ENCODE measurements around the gene VGLL4.

The VGLL4 gene

DNA sequence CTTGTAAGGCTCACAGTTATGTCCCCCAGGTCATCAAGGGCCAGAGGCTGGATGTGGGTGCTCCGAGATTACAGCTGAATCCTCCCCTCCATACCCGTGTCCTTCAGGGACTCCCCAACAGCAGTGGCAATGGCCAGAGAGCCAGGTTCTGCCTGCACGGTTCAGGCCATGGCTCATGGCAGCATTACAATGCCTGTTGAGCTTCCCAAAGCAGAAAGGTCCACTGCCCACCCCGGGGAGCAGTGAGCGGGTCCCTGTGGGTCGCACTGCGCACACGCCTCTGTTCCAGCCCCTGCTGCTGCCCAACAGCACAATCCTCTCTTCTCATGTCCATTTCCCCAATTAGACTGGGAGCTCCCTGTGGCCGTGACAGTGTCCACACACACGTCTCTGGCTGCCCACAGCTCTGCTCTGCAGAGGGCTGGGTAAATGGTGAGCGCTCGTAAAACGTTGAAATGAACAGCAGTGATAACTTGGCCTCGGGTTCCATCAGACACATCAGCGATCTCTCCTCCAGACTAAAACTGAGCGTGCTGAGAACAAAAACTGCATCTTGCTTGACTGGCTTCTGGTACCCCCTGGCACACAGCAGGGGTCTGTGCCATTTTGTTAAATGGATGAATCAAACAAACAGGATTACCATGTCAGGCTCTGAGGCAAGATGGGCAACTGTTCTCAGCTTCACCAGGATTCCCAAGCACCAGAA is 80.4 kb downstream of the VGLL4 start:
- DNase-seq: no peak

DNA sequence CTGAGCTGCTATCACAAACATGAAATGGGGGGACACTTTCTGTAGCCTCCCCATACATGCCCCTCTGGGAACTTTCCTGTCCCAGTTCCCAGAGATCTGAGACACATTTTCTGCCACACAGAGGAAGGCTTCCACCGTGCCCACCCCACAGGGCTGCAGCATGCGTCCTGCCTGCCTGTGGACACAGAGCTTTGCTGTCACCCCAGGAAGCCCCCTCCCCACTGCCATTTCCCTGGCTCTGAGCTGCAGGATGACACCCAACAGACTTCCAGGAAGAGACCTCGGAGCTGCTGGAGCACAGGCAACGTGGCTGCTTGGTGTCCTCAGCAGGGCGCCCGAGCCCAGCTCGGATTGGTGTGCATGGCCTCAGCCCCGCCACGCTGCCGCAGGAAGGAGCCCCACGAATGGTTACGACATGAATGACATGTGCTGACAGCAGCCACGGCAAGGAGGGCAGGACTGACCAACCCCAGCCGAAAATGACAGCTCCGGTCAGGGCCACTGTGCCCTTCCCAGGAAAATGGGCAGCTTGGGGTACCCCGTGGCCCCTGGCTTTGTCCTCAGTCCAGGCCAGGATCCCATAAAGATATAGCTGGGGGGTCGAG is 81.3 kb downstream of the VGLL4 start:
- no peak for DNase-seq

DNA sequence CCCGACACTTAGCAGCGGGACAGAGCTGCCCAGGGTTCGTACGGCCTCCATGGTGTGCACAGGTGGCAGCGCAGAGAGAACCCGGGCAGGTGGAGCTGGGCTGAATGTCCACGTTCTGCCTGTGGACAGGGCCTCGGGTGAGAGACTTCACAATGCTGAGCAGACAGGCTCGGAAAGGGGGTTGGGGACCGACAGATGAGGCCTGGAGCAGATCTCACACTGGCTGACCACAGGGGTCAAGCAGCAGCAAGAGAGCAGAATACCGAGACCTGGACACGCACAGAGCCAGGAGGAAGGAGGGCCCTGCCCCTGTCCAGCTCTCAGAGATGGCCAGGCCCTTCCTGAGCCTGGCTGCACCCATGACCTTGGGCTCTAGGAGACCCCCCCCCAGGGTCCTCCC is 83.0 kb downstream of the VGLL4 start:
- no peak for DNase-seq

DNA sequence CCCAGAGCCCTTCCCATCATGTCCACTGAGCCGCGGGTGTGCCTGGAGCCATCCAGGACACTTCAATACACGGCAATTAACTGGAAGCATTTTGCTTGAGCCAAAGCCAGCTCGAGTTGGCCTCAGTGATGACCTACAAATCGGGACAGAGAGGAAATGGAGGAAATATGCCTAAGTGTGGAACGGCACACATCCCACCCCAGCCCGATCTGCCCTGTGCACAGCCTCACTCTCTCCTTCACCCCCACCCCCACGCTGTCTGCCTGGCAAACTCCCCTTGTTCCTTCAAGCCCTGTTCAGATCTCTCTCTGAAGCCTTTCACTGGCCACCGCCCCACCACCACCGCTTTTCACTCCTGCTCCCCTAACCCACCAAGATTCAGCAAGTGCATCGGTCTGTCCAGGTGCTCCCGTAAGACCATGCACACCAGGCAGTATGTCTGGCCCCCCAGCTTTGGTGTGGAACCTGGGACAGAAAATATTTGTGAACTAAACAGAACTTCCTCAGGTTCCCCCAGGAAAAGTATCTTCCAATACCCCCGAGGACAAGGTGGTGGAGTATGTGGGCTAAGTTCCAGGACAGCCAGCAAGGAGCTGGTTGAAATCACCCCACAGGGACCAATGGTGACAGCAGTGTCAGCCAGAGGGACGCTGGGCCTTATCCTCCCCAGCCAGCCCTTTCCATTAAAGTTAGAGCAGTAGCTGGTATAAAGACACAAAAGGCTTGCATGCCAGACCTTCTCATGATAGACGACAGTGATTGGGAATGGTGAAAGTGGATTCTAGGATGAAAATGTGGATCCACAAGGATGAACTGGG is 83.7 kb downstream of the VGLL4 start:
- no peak for DNase-seq

DNA sequence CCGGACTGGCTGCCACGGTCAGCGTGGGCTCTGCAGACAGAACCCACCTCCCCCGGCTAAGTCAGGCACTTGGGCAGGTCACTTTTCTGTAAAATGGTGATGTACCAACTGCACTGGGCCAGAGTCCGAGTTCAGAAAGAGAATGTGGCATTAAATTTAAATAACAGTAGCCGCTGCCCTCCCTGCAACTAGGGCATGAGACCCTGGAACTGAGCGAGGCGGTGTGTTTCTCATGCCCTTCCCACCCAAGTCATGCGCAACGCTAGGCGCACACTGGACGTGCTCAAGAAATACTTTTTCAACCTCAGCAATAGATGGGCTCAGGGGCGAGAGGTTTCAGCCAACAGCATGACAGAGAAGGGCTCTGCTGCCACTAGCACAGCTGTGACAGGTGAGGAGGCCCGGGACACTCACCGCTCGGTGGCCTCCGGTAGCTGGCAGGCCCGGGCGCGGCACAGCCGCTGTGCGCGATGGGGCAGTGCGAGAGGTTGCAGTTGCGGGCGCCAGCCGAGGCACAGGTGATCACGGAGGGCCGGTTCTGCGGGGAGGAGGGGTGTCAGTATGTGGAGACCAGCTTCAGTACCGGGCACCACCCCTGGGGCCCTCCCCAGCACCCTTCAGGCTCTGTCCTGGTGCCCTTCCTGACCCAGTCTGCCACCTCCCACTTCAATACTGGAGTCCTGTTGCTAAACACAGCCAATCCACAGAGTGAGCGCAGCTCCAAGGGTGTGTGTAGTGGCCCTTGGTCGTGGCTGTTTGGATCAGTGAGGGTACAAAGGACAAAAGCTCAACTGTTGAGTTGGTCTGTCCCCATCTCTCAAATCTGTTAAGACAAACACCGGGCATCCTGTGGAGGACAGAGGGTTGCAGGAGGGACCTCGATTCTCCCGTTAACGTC is 84.5 kb downstream of the VGLL4 start:
- DNase-seq: no peak

DNA sequence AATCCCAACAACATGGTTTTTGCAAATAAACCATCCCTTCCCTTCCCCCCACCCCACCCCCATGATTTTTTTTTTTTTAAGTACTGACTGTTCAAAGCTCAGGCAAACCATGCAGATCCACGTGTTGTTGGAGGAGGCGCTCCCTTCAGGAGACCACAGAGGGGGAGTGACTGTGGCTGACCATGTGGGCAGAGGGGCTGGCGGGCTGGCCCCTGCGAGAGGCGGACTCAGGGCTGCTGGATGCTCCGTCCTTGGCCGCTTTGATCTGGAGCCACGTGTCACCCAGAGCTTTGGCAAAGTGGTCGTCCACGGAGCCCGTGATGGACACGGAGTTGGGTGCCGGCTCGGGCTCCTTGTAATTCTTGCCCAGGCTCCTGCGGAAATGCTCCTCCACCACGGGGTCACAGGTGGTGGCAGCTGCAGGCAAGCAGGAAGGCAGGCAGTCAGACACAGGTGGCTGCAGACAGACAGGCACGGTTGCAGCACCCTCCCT is 85.3 kb downstream of the VGLL4 start:
- no peak for DNase-seq

DNA sequence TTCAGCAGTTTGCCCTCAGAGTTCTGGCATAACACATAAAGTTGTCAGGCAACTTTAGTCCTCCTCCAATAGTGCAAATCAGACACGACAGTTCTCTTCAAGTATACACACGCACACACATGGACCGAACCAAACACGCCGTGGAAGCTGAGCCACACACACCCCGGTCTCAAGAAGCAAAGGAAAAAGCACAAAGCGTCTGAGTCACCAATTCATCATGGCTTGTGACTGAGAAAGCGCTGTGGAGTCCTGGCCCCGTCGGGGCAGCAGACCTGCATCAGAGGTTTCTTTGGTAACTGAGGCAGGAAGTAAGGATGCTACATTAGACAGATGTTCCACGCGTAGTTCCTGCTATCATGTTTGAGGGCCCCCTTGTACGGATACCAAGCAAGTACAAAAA is 85.7 kb downstream of the VGLL4 start:
- DNase-seq: no peak

DNA sequence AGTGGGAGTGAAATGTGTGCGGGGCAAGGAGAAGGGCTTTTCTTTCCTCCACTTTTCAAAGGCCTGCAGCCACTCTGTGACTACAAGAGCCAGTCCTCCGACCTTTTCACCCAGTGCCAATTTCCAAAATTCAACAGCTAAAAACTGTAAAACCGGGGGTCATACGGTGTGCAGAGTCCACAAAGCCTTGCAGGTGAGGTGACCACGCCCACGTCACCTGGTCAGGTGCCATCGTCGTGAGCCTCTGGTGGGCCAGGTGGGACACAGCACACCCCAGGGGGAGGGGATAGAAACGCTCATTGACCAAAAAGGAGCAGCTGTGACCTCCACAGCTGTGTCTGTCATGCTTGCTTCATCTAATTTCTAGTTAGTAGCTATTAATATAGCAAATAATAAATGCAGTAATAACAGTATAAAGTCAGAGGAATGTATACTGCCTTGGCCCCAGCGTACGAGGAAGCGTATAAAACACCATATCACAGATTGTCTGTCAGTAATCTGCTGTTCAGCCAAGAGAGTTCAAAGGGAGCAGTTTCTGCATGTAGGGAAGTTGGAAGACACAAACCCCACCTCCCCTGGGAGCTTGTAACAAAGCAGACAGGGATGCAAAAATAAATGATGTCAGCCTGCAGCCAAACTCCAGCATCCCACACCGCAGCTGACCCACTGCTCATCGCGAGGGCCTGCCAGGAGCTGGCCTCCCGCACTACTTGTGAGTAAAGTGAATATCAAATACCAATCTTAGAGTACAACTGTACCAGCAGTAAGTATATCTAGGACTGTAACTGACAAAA is 86.7 kb downstream of the VGLL4 start:
- no peak for DNase-seq

DNA sequence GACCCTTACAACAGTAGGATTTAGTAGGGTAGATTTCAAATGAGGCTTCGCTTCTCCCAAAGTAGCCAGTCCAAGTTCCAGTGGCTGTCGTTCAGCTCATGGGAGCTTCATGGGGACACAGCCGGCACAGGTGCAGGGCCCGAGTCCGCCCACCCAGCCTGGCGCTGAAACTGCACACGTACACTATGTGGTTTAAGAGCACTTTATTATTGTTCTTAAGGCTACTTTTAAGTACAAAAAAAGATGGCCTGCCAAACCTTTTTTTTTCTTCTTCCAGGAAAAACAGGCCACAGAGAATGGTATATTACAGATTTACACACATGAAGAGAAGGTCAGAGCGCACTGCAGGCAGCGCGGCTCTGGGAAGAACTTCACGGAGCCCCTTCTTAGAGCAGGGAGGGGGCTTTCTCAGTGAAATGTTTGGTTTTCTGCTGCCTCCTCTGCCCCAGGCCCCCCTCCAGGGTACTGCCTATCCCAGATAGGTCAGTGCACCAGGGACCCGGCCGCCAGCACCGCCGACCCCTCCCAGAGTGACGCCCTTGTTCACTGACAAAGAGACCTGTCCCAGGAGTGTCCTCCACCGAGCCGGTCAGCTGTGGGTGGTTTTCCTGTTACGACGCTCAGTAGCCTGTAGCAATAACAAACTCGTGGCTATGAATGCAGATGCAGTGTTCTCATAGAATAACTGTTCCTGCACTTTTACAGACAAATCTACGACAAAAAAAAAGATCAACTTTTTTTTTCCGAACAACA is 87.7 kb downstream of the VGLL4 start:
- DNase-seq: no peak

DNA sequence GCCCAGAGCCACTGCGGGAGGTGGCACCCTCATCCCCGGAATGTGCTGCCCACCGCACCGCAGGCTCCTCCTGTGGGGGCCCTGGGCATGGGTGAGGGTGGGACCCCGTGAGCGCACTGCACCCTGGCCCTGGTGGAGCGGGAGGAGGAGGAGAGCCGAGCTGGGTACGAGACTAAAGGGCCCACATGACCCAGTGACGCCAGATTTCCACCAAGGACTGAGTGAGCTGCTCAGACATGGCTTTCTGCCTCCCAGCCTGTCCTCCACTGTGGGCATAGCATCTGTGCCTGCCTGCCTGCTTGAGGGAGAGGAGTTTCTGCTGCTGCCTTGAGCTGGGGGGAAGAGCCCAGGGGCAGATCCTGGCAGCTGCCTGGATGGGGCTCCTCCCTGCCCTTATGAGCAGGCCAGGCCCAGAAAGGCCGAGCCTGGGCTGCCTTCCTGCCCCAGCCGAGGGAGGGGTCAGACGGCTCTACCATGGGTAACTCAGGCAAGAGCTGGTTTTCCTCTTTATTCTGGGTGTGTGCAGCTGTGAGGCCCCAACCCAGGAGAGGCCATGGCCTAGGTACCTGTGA is 88.4 kb downstream of the VGLL4 start:
- DNase-seq: no peak

DNA sequence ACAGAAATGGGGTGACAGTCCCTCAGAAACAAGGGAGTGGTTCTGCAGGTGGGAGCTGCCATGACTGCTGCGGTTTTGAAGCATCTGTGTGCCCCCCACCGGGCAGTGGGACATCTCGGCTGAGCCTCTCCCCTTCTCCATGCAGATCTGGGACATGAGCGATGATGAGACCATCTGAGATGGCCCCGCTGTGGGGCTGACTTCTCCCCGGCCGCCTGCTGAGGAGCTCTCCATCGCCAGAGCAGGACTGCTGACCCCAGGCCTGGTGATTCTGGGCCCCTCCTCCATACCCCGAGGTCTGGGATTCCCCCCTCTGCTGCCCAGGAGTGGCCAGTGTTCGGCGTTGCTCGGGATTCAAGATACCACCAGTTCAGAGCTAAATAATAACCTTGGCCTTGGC is 89.0 kb downstream of the VGLL4 start:
- DNase-seq: no peak

DNA sequence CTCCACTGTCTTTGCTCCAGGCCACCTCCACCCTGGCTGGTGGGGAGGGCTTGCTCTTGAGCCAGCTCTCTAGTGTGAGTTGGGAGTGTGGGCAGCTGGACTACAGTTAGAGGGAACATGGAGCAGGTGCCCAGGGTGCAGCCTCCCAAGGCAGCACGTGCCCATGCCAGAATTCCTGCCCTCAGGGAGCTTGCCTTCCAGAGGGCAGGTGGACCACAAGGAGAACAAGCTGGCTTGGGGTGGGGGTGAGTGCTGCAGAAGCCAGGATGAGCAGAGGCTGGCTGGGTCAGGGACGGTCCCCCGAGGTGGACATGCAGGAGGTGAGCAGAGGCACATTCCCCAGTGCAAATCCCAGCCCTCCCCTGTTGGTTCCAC is 89.5 kb downstream of the VGLL4 start:
- no peak for DNase-seq

DNA sequence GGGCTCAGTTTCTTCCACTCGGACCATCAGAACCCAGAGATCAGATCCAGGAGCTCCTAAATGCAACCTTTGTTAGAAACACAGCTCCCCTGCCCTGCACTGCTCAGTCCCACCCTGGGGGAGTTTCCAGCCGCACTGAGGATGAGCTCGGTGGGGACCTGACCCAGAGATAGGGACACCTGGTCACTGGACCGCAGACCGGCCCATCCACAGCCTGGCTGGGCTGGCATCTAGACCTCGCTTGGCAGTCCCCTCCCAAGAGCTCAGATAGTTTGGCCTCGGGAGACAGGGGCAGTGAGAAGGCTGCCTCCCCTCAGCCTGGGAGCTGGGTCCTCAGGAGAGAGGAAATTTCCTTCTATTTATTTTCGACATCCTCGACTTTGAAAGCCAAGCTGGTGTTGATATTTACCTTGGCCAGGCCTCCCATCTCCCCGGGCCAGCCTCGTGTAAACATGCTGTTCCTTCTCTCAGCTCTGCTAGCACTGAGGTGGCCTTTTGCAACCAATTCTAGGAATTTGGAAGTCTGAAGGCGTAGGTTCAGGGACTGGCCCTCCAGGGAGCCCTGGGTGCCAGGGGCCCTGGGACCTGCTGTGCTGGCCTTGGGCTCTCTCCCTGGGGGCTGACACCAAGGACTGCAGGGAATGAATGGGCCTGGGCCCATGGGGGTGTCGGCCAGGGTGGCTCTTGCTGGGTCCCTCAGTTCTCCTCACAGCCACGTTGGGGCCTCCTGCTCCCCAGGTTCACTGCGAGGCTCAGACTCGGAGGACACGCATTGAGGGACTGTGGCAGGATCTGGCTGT is 90.1 kb downstream of the VGLL4 start:
- DNase-seq: no peak

DNA sequence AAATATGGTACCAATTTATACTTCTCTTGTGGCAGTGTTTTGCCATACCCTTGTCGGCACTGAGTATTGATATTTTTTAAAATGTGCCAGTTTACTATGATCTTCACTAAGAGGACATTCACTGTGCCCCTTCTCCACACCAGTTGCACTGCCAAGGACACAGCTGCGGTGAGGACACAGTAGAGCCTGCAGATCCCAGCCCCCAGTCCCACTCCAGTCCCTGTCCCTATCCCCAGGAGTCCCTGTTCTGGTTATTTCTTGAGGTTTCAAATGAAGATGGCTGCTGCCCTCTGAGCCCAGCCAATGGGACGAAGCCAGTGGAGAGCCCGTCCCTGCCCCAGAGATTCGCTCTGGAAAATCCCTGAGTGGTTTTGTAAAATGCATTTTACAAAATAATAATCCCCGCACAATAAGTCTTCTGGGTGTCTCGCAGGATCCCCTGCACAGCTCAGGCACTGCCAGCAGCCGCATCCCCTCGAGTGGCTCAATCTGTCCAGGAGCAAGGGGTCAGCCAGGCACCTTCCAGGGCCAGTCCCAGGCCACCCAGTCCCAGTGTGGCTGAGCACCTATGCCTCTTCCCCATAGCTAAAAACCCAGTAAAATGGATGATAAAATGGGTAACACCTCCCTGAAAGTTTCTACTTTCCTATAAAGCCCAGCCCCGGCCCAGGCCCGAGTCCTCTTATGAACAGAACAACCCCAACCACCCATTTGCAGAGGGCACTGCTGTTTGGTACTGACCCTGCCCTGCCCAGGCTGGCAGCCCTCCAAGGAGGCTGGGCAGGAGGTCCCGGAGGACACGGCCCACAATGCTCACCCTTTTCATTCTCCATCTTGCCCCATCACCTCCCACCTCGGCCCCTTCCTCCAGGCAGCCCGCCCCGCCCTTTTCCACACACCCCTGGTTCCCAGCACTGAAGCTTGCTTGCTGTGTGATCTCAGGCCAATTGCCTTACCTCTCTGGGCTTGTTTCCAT is 91.1 kb downstream of the VGLL4 start:
- DNase-seq: no peak

DNA sequence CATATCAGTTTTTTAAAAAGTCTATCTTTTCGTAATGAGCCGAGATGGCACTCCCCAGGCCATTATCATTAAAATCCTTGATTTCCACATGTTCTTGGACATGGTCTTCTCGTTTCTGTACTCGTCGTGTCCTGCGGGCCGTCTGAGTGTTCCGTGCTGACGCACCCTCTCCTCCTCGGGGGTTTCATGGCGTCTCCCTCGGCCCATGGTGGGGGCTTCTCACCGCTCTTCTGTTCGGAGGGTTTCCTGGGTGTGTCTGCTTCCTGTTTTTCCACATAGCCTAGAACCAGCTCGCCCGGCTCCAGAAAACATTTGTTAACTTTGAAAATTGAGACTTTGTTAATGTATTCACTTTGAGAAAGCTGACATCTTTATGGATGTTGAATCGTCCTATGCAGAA is 92.7 kb downstream of the VGLL4 start:
- no peak for DNase-seq

DNA sequence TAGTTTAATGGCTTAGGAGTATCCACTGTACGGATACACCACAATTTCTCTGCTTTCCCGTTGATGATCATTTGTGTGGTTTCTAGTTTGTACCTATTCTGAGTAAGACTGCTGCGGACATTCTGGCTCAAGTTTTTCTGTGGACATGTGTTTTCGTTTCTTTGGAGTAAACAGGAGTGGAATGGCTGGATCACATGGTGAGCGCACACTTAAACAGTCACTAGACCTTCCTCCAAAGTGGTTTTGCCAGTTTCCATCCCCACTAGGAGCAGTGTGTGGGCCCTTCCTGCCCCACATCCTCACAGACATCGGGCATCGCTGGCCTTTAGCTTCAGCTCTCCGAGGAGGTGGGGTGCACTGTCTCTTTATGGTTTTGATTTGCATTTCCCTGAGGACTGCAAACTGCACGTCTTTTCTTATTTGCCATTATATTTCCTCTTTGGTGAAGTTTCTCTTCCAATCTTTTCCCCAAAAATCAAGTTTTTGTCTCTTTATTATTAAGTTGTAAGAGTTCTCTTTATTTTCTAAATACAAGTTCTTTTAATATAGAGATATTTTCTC is 94.1 kb downstream of the VGLL4 start:
- no peak for DNase-seq

DNA sequence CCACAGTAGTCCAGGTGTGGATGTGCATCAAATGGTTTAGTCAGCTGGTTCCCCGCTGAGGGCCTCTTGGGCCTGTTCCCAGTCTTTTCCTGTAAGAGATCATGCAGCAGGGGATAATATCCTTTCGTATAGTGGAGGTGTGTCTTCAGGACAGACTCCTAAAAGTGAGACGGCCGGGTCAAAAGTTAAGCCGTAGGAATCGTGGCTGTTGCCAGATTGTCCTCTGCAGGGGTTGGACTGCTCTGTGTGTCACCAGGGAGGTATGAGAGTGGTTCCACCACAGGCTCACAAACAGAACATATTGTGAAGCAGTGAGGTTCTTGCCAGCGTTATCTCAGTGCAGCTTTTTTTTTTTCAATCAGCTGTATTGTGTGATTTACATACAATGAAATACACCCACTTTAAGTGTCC is 95.0 kb downstream of the VGLL4 start:
- peak; percentile 10 to 54 for DNase-seq

DNA sequence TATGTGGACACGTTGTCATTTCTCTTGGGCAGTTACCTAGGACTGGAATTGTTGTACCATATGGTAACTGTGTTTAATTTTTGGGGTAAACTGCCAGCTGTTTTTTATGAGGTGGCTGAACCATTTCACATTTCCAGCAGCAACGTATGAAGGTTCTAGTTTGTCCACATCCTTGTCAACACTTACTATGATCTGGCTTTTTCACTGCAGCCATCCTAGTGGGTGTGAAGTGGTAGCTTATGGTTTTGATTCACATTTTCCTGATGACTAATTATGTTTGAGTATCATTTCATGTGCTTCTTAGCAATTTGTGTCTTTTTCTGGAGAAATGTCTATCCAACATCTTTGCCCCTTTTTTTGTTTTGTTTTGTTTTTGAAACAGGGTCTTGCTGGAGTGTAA is 96.2 kb downstream of the VGLL4 start:
- DNase-seq: no peak

Data from NCI-H524 (cell line).